ENCODE results near the gene FOXC1.

Gene FOXC1

DNA sequence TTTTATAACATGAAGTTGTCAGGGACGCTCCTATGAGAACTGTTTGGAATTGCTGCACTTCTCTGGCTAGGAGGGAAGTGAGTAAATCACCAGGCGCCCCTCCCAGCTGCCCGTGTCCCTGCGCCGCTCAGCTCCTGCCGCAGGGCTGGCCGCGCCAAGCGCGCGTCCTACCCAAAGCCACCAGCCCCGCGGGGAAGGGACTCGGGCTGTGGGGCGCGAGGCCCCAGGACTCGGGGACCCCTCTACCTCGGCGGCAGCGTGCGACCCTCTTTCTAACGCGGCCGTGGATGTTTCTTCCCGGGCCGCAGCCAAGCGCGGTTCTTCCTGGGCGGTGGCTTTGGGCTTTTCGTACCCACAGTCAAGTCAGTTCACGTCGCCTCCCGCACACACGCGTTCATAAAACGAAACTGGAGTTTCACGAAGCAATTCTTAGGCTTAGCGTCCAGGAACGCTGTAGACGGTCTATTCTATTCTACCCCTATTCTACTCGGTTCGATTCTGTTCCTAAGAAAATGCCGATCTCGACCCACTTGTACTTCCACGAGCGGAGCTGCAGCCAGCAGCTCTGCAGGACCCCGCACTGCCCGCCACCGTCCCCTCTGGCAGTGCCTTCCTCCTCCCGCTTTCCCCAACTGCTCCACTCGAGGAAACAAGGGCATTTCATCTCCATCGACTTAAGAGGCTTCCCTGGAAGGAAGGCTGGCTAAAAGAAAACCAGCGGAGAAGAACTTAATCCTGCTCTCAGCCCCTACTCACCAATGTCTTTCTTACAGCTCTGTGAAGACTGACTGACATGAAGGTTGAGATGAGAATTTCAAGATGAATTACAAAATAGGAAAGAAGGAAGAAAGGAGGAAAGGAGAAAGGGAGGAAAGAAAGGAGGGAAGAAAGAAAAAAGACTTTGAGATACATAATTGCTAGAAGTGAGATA lies 15.4 kb downstream of the FOXC1 start:
- DNase-seq, result no peak

DNA sequence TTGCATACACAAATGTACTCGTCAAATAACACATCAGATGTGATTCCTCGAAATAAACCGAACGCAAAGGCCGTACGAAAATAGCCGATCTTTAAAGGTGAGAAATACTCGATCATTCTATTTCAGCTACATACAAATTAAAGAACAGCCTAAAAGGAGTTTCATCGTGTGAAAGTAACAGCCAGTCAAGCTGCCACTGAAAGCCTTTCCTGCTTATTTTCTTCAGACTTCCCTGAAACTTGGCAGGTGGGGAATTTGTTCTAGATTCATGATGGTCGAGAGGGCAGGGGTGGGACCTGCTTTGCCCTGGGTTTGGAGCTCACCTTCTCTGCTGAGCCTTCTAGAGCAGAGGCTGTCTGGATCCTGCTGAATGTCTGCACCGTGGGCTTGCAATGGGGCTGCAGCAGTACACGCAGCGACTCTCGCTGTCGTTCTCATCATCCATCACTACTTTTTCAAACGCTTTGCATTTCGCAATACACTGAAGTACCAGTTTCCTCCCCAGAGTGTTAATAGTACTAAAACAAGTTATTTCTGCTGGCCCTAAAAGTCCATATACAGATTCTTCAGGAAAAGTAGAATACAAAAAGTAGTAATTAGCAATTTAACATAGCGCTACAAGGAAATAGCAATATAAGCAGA lies 16.2 kb downstream of the FOXC1 start:
- no peak for DNase-seq

DNA sequence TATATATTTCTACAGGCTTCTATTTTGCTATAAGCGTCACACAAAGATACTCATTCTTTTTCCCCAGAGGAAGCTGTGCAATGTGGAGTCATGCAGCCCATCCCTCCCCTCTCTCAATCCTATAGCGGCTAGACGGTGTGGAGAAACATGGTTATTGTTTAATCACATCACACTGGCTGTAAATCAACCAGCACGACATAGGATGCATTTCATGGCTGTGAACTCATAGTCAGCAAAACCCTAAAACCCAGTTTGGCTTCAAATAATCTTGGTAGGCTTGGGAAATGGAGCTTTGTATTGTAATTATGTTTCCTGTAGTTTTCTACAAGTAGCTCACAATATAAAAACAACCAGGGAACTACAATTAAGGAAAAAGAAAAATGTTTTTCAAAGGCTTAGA lies 16.8 kb downstream of the FOXC1 start:
- no peak for DNase-seq

DNA sequence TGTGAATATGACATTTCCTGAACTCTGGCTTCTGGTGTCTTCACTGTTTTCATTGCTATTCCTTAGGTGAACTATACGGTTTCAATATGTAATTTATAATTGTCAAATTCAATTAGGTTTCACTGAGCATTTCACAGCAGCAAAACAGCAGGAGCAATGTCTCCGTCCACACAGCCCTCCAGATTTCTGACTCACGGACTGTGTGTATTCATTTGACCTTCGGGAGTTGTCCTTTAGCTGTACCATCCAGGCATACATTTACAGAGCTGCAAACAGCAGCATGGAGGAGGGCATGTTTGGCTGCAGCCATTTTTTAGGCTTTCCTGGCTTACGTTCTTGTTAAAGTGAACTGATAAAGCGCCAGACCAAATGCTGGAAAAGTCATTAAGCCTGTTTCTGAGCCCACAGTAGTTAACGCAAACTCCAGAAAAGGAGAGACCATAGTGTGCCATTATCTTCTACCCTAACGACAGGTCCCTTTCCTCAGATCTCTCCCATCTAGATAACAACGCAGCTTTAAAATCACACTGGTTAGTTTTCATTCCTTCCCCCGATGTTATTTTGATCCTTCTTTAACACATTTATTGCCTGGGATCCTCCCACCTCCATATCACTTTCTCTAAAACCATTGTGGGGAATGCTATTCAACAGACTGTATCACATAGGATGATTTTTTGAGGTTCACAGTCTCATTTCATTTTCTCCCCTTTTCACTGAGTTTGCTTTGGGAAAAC lies 18.3 kb downstream of the FOXC1 start:
- DNase-seq, result no peak

DNA sequence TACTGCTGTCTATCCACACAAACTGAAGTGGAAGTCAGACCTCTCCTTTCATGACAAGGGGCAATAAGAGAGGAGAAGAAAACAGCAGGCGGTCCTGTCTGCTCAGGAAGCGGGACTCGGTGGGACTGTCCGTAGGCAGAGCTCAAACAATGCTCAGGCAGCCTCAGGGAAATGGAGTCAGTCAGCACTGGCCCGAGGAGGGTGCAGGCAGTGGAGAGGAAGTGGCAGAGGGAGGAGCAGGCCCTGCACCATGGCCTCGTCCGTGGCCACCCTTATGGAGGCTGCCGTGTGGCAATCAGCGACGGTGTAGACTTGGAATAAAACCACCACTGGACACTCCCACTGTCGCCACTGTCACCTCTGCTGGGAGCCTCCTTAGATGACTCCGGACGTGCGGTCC lies 19.6 kb downstream of the FOXC1 start:
- no peak for DNase-seq

DNA sequence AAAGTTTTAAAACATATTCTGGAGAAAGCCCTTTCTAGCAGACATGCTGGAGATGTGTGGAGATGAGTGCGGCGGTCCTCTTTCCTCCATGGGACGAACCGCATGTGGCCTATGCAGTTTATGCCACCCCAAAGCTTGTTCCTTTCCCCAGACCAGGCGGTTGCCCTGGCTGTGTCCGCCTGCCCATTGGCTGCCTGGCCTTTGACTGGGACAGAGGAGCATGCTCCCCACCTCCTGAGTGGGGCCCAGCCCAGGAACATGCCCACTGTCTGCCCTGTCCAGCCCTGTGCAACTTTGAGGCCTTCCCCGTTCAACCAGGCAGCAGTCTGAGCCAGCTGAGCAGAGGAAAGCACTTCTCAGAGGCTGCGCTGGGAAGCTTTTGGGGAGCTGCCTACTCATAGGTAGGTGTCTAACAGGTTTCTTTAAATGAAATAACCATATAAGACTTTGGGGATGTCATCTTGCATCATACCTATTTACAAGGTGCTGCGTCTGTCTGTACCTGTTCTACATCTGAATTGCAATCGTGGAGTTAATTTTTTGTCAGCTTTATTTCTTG lies 20.6 kb downstream of the FOXC1 start:
- DNase-seq, result no peak

DNA sequence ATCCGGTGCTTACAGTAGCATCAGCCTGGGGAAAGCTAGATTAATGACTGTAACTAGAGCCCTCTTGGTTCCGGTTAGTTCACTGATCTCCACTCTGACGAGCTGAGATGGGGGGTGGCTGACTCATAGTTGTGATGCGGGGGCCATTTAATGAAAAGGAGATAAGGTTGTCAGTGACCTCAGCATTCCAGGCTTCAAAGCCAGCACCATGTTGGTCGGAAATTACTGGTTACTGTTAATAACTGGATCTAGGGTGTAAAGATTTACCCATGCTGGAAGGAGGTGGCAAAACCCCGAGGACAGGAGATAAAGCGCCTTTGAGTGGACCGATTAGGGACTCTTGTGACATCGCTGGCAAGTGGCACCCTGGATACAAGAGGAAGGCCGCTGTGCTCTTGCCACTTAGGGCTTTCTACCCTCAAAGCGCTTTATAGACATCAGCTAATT lies 21.1 kb downstream of the FOXC1 start:
- no peak for DNase-seq

DNA sequence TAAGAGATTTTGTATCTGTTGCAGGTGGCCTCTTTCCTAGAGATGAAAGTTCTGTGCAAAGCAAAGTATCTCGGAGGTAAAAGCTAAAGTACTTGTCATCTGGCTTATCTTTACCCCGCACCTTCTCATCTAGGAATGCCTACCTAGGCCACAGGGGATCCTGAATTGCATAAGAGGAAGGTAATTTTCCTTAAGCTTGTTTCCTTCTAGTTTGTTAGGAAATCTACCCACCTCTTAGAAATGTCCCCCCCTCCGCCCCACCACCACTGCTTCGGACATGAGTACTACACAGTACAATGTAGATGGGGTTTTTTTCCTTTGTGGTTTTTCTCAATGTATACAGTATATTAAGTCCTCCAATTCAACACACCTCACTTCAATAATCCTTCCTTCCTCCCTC lies 21.5 kb downstream of the FOXC1 start:
- no peak for DNase-seq

DNA sequence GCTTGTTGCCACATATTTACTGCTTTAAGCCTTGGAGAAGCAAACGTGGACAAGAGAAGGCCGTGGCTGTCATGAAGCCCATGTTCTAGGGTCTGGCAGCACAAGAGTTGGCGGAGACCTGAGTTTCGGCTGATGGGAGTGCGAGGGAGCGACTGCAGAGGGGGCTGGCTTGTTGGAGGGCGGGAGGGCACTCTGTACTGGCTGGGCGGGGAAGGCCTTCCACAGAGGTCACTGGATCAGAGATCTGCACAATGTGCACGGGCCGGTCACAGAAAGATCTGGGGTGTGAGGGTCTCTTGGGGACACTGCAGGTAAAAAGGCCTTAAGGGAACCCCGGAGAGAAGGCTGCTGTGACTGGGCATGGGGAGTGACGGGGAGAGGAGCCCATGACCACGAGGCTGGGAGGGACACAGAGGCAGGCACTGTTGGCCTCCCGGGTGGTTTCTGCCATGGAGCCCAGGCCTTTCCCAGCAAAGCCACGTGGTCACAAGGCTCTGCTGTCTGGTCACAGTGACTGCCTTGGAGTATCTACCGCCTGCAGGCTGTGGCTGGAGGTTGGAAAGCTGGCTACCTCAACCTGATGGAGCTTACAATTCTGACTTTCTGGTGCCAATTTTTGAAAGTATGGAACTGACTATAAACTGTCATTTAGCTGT lies 23.8 kb downstream of the FOXC1 start:
- no peak for DNase-seq

DNA sequence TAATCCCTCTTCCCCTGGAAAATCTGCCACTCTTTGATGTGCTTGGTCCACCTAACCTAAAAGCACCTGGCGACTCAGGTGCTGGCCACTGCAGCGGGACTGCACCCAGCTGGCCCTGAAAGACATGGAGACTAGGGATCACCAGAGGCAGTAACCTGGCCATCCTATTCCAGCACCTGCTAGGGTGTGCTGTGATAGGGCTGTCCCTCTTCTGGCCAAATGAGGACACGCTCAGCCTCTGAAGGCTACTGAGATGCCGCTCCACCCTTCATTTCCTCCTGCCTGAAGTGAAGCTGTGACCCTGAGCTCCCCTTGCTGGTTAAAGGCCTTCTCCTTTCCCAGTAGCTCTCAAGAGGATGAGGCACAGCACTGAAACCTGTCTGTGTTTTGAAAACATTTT lies 24.4 kb downstream of the FOXC1 start:
- DNase-seq, result no peak

DNA sequence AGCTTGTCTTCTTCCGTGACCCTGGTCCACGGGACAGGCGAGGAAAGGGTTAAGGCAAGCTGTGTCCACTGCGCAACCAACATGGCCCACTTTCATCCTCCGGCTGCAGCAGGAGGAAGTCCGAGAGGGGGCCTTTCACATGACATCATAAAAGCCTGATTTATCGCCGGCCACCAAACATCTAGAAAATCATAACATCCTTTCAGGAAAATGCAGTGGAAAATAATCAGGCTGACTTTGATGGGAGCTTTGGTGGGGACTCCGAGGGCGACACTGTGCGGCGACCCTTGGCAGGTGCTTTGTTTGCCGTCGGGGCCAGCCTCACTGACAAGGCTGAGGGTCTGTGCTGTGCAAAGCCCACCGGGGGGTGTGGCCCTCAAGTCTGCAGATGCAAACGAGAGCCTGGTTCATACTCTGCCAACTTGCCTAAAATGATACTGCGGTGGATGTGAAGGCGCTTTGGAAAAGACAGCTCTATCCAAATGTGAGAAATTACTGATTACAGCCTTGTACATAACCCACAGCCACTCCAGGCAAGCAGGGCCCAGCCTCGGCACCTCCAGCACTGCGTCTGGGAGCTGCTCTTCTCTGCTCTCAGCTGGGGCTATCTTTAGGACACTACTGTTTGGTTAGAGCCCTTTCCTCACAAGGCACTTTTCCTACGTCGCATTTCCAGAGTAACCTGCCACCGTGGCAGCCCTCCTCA lies 25.7 kb downstream of the FOXC1 start:
- DNase-seq, result no peak

DNA sequence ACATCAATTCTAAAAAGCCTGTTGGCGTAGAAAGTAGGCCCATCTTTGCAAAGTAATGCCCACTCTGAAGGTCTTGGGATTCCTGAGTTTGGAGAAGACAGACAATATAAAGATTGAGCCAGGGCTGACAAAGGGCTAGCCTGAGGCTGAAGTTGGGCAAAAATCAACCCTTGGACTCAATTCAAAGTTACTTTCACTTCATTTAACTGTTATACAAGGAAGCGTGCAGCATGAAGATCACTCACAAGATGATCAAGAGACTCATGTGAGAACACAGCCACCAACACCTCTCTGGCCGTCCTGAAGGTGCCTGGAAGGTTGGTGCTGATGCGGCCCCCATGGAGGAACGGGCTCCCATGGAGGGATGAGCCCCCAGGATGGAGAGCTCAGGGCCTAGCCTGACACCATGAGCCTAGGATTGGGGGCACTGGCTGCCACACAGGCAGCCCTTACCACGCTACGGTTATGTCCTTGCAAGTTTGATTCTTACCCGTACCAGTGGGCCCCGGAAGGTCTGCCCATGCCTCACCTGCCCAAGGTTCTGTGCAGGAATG lies 26.6 kb downstream of the FOXC1 start:
- DNase-seq, result no peak

DNA sequence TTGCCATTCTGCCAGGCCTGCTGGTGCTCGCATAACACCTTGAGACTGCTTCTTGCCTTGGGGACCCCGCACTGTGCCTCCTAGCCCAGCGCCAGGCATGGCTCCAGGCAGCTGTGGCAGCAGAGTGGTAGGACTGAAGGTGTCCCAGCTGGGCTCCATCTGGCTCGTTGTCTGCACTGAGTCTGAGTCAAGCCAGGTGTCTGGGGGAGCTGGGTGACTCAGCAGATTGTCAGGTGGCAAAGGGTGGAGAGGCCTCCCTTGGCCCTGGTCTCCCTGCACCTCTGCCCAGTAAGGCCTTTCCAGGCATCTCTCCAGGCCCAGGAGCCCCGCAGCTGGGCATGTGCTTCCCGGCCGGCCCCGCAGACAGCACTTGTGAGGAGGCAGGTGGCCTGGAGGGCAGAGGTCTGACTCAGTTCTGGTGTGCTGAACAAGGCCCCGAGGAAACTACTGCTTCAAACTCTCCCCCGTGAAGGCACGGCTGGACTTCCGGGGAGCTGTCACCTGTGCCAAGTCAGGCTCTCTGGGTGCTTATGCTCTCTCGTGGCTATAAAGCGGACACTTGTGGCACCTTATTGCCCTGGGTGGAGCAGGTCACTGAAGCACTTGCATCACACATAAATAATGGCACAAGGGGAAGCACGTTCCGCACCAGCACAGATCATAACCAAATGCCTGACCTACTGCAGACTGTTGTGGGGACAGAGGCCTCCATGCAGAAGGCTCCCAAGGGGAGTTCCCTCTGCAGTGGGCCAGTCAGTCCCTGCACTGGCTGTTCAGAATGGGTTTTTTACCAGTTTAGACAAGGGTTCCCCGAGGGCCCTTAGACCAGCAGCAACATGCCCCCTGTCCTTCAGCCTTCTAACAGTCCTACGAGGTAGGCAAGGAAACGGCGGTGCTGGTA lies 27.5 kb downstream of the FOXC1 start:
- DNase-seq, result no peak

DNA sequence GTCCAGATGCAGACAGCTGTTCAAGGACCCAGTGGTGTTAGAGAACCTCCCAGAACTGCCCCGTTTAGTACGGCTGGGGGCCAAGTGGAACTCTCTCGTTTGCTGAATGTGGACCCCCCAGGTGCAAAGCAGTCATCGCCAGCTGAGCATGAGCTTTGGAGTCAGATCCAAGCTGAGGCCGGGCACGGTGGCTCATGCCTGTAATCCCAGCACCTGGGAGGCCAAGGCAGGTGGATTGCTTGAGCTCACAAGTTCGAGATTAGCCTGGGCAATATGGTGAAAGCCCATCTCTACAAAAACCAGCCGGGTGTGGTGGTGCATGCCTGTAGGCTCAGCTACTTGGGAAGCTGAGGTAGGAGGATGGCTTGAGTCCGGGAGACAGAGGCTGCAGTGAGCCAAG lies 29.7 kb downstream of the FOXC1 start:
- no peak for DNase-seq

DNA sequence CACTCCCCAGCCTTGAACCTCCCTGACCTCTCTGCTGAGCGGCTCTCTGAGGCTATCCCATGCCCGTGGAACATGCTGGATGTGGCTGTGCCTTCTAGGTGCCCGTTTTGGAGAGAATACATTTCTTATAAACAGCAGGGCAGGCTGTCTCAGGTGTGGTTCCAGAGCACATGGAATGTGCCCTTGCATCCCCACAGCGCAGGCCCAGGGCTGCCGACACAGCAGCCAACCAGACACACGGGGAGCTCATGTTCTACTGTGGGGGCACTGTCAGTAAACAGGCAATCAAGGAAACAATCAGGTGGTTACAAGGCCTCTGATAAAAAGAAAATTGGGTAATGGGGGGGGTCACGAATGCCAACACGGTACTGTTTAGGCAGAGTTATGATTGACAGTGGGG lies 30.8 kb downstream of the FOXC1 start:
- DNase-seq, result no peak

DNA sequence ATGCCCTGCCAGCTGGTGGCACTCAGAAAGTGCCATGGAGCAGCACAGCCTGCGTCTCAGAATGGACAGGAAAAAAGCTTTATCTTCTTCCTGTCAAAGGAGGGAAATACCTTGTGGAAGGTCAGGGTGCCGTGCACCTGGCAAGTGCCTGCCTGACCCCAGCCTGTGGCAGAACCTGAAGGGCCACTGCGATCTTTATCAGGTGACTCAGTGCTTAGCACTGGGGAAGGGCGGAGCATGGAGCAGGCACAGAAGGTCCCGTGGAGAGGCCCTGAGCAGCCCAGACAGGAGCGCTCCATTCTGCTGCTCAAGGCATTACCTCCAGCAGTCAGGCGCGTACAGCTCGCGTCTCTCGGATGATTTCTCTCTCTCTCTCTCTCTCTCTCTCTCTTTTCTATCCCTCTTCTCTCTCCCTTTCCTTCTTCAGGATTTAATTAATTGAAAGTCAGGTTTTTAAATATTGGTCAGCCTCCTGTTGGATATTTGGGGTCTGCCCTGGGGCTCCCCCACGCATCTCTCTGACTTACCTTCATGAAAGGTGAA lies 31.7 kb downstream of the FOXC1 start:
- DNase-seq, result no peak

DNA sequence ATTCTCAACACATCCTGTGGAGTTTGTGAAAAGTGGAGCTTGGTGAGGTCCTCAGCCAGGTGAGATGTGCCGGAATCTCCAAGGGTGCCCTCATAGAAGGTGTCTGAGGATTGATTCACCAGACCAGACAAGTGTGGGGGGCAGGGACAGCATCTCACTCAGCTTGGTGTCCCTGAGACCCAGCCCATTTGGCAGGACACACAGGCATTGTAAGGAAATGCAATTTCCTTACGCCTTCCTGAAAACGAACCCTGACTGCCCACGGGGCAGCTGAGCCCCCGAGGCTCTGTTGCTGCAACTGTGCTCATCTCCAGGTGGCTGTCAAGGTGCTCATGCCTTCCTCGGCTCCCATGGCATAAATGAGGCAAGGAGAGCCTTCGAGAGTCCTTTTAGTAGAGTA lies 33.4 kb downstream of the FOXC1 start:
- DNase-seq, result no peak

DNA sequence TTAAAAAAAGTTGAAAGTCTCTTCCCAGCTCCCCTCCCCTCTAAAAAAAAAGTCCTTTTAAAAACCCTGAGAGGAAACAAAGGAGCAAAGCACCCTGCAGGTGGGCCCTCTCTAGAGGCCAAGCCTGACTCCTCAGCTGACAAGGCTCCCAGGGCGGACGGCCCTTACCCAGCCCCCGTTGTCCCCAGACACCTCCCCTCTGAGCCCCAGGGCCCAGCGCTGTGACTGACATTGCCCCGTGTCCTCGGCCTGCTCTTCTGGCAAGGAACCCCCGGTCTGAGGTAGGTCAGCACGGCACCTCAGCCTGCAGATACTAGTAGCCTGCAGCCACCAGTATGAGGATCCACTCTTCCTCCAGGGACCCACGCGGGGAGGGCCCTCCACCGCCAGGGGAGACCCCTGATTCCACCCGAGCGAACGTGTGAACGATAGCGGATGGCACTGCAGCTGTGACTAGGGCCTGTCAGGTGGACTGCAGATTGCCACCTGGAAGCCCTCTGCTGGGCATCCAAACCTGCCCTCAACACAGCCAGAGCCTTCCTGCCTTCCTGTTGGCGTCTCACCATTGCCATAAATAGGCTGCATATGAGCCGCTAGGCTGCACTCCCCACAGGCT lies 34.2 kb downstream of the FOXC1 start:
- no peak for DNase-seq

DNA sequence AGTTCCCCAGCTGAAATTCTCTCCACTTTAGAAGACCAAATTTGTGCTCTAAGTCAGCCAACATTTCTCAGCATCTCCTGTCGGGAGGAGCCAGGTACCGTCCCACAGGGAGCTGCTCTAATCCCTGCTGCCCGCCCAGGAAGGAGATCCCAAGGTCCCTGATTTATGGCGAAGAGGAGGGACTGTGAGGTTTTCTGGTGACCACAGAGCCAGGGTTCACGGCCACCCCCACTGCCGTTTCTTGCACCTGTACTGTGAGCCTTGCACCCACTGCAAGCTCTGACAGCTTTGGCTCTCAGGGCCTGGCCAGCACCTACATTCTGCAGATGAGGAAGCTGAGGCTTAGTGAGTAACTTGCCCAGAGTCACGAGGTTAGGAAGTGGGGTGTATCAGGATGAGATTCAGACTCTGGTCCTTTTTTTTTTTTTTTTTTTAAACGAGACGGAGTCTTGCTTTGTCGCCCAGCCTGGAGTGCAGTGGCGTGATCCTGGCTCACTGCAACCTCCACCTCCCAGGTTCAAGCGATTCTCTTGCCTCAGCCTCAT lies 34.9 kb downstream of the FOXC1 start:
- no peak for DNase-seq

Measured in SIG-M5 (cell line).